IMR-90 (cell line): ENCODE results near the gene RECQL5. TPM values are rescaled to one million over a fixed set of nuclear protein-coding genes. Genes with fewer than 3 reads are reported as not detected.

Experiments used
- ATAC-seq: fragments of 200-7000 bp; cut with Tn5 transposase; 2 replicates; pipeline ENCODE4 v1.9.1; 2020; ENCODE audit warnings: low read depth, mild to moderate bottlenecking, moderate library complexity
- BruUV-seq: library from RNA; stranded (reverse); fragments of 400-500 nt; replicated peaks from 2 replicates; lab custom pipeline; 2021; lab: Mats Ljungman, UMichigan
- CTCF ChIA-PET: fragments of 300-600 bp; formaldehyde crosslinking; extraction: SDS; loops from one replicate; lab custom pipeline; 2021; ENCODE audit warnings: antibody characterized with exemption; lab: Yijun Ruan, JAX
- POLR2A ChIA-PET: fragments of 300-600 bp; sonication (Branson Sonifier 250); formaldehyde crosslinking; loops from one replicate; lab custom pipeline; 2022; ENCODE audit warnings: antibody characterized with exemption; ENCODE audit not compliant: unreplicated experiment; lab: Charles Lee
- DNase-seq: peaks from one replicate; pipeline ENCODE4 v3.0.0; 2013
- H2AFZ ChIP-seq: replicated peaks from 2 replicates; pipeline ENCODE3; 2013; ENCODE audit warnings: low read length, mild to moderate bottlenecking; ENCODE audit not compliant: poor library complexity
- H2AK5ac ChIP-seq: 2 replicates; pipeline ENCODE4 v1.6.1; 2013; ENCODE audit warnings: low read depth, low read length, inconsistent platforms
- H2AK9ac ChIP-seq: replicated peaks from 2 replicates; pipeline ENCODE3; 2013; ENCODE audit warnings: mild to moderate bottlenecking, low read depth, low read length, moderate library complexity; ENCODE audit not compliant: poor library complexity
- H2BK120ac ChIP-seq: 2 replicates; pipeline ENCODE4 v1.6.1; 2013; ENCODE audit warnings: low read depth, low read length, inconsistent platforms
- H2BK15ac ChIP-seq: 3 replicates; pipeline ENCODE4 v1.6.1; 2013; ENCODE audit warnings: low read depth, low read length, inconsistent platforms
- H2BK20ac ChIP-seq: 2 replicates; pipeline ENCODE4 v1.6.1; 2013; ENCODE audit warnings: low read depth, mild to moderate bottlenecking, inconsistent platforms, low read length, moderate library complexity
- H2BK5ac ChIP-seq: 2 replicates; pipeline ENCODE4 v1.6.1; 2013; ENCODE audit warnings: mild to moderate bottlenecking, low read depth, low read length, inconsistent platforms; ENCODE audit not compliant: poor library complexity, severe bottlenecking
- H3K14ac ChIP-seq: replicated peaks from 2 replicates; pipeline ENCODE4 v1.6.1; 2013; ENCODE audit warnings: low read depth, low read length, inconsistent platforms
- H3K18ac ChIP-seq: 2 replicates; pipeline ENCODE4 v1.6.1; 2013; ENCODE audit warnings: low read depth, low read length, control low read depth
- H3K23ac ChIP-seq: 2 replicates; pipeline ENCODE4 v1.6.1; 2013; ENCODE audit warnings: low read depth, low read length, inconsistent platforms
- H3K27ac ChIP-seq: 2 replicates; pipeline ENCODE4 v1.5.1; 2013; ENCODE audit warnings: mild to moderate bottlenecking, control low read depth, low read length; ENCODE audit not compliant: insufficient read depth
- H3K27me3 ChIP-seq: 2 replicates; pipeline ENCODE4 v1.6.1; 2013; ENCODE audit warnings: low read length; ENCODE audit not compliant: control insufficient read depth, insufficient read depth
- H3K36me3 ChIP-seq: 2 replicates; pipeline ENCODE4 v1.6.1; 2013; ENCODE audit warnings: low read length, mixed read lengths; ENCODE audit not compliant: control insufficient read depth, insufficient read depth
- H3K4ac ChIP-seq: 2 replicates; pipeline ENCODE4 v1.6.1; 2013; ENCODE audit warnings: low read depth, low read length, inconsistent platforms
- H3K4me1 ChIP-seq: 2 replicates; pipeline ENCODE4 v1.6.1; 2013; ENCODE audit warnings: low read length, mixed read lengths; ENCODE audit not compliant: control insufficient read depth, insufficient read depth
- H3K4me2 ChIP-seq: 2 replicates; pipeline ENCODE4 v1.6.1; 2013; ENCODE audit warnings: low read depth, mild to moderate bottlenecking, control low read depth, low read length, moderate library complexity
- H3K4me3 ChIP-seq: 2 replicates; pipeline ENCODE4 v1.5.1; 2013; ENCODE audit warnings: low read depth, mild to moderate bottlenecking, control low read depth, low read length, moderate library complexity; ENCODE audit not compliant: insufficient read depth
- H3K56ac ChIP-seq: 2 replicates; pipeline ENCODE4 v1.6.1; 2013; ENCODE audit warnings: low read length, inconsistent platforms; ENCODE audit not compliant: insufficient read depth; ENCODE audit errors: extremely low read depth
- H3K79me1 ChIP-seq, 2 experiments: 2 replicates each; pipeline ENCODE4 v1.6.1; 2013; ENCODE audit warnings: low read length in 2 of 2, inconsistent platforms in 1 of 2, low read depth in 1 of 2
- H3K9ac ChIP-seq: 2 replicates; pipeline ENCODE4 v1.6.1; 2013; ENCODE audit warnings: low read depth, low read length, control low read depth
- H3K9me1 ChIP-seq: 2 replicates; pipeline ENCODE4 v1.6.1; 2013; ENCODE audit warnings: low read length, inconsistent platforms; ENCODE audit not compliant: insufficient read depth
- H3K9me3 ChIP-seq: 2 replicates; pipeline ENCODE4 v1.6.1; 2013; ENCODE audit warnings: low read length; ENCODE audit not compliant: control insufficient read depth, insufficient read depth
- H4K20me1 ChIP-seq: 2 replicates; pipeline ENCODE4 v1.6.1; 2013; ENCODE audit warnings: low read length, inconsistent platforms; ENCODE audit not compliant: insufficient read depth
- H4K5ac ChIP-seq: 2 replicates; pipeline ENCODE4 v1.6.1; 2013; ENCODE audit warnings: mild to moderate bottlenecking, low read depth, low read length, control low read depth
- H4K8ac ChIP-seq, 2 experiments: 2 replicates each; pipeline ENCODE4 v1.6.1; 2013; ENCODE audit warnings: low read depth in 2 of 2, low read length in 2 of 2, control low read depth in 1 of 2, inconsistent platforms in 1 of 2
- H4K91ac ChIP-seq: 2 replicates; pipeline ENCODE4 v1.6.1; 2013; ENCODE audit warnings: low read depth, low read length, inconsistent platforms; ENCODE audit not compliant: insufficient read depth
- CTCF ChIP-seq: conservative IDR thresholded peaks from 2 replicates; pipeline ENCODE4 v1.5.1; 2012; ENCODE audit warnings: mild to moderate bottlenecking, low read depth, low read length, improper control_type of control experiment
- MAZ ChIP-seq: IDR thresholded peaks from 2 replicates; pipeline ENCODE4 v1.6.1; 2012; ENCODE audit warnings: low read depth, mild to moderate bottlenecking, low read length, improper control_type of control experiment, moderate library complexity, borderline replicate concordance
- WGBS, 2 experiments: methylation state at CpG; one replicate each; pipeline versions ENCODE4 v1.1.5 to v1.1.7; 2013; ENCODE audit warnings: missing lambda C conversion rate in 2 of 2; ENCODE audit not compliant: insufficient read length in 1 of 2; ENCODE audit errors: extremely low coverage in 2 of 2; 5-methylcytosine and 5-hydroxymethylcytosine counted together
- dilution Hi-C: fragments of 300-500 bp; cut with HindIII; formaldehyde crosslinking; loops from one replicate; pipeline ENCODE4 v1.14.3; 2018; ENCODE audit warnings: low sequenced_read_pairs; ENCODE audit not compliant: unreplicated experiment
- in situ Hi-C: fragments of 300-500 bp; cut with MboI; formaldehyde crosslinking; loops from 3 replicates; pipeline ENCODE4 v1.14.3; 2019; ENCODE audit warnings: low sequenced_read_pairs, inconsistent platforms, mixed read lengths
- intact Hi-C: fragments of 100-400 bp; cut with micrococcal nuclease; formaldehyde crosslinking; loops from 2 replicates; pipeline ENCODE4 v1.10.0; 2022
- polyA plus RNA-seq, 3 experiments: library from polyadenylated mRNA; depleted of rRNA; stranded (reverse); fragments of >200 nt; gene quantifications; 2 replicates each; pipeline ENCODE4 v1.2.3, GENCODE V29; 2012; ENCODE audit warnings: low replicate concordance in 1 of 3
- total RNA-seq: library from RNA; depleted of rRNA; stranded (reverse); fragments of >200 nt; gene quantifications from 2 replicates; pipeline ENCODE4 v1.2.3, GENCODE V29; 2012

RECQL5 gene
- total and polyA plus RNA-seq, 2 of the 4 experiments (the other 2 are of a cell fraction), result 7.3 to 23.7 TPM

GRCh38 chr17:75605790-75606189 is 61.2 kb downstream of the RECQL5 start:
- Histone ChIP-seq H3K9ac (no peak overlapping the region), H2AK9ac (no peak overlapping the region), H3K4ac (no peak overlapping the region), H2AFZ (no peak overlapping the region), H3K4me1 (no peaks in the 10 kb centered on the region), H2BK15ac (no peak overlapping the region), H3K18ac (no peak overlapping the region), H3K79me1 (no peaks in the 10 kb centered on the region), H3K4me2 (no peak overlapping the region), H3K27ac (no peak overlapping the region), H4K91ac (no peak overlapping the region), H3K36me3 (no peaks in the 10 kb centered on the region), H3K27me3 (peaks cover 2% of the 10 kb centered on the region), H3K9me1 (no peaks in the 10 kb centered on the region), H2BK20ac (no peak overlapping the region), H4K20me1 (no peaks in the 10 kb centered on the region; the same call in 1 of the 2 replicates), H2BK5ac (no peak overlapping the region), H3K4me3 (no peak overlapping the region), H3K9me3 (no peaks in the 10 kb centered on the region), H3K23ac (no peak overlapping the region), H3K56ac (no peak overlapping the region), H2AK5ac (no peak overlapping the region), H4K5ac (no peak overlapping the region), H4K8ac (no peak overlapping the region), H3K14ac (no peak overlapping the region), H2BK120ac (no peak overlapping the region)
- CTCF ChIA-PET, result interaction anchor here (0.7 kb wide), 1 partner anchor 8 kb away, joined by 5 read pairs; no protein-coding TSS in a partner anchor
- DNase-seq, result no peak
- dilution Hi-C loops, result no loop called here
- TF ChIP-seq CTCF (no peak), MAZ (no peak)
- WGBS, 2 experiments, result 90% methylated on average over 2 of the region's 16 CpGs; no CpG with 5 or more reads in 1 of the 2 experiments
- POLR2A ChIA-PET, result no interaction called here
- in situ Hi-C loops, result no loop called here
- intact Hi-C loops, result no loop called here
- no peak for ATAC-seq
- BruUV-seq, result no TSS peak
